Prostate gland (tissue), 2 donors: Measurements from ENCODE around the gene DDX31. TPM values are rescaled to one million over a fixed set of nuclear protein-coding genes. Genes with fewer than 3 reads are reported as not detected.

Experiments used
- DNase-seq: peaks from one replicate; pipeline ENCODE4 v3.0.0-alpha.2; 2019; ENCODE audit warnings: low spot score
- H3K27ac ChIP-seq, 2 donors: fragments of 200-600 bp; sonication (generic); 2 replicates each; pipeline ENCODE4 v1.5.1; 2017 to 2019
- H3K27me3 ChIP-seq: fragments of 200-600 bp; sonication (generic); replicated peaks from 2 replicates; pipeline ENCODE4 v1.5.1; 2019; ENCODE audit not compliant: insufficient read depth
- H3K36me3 ChIP-seq, 2 donors: fragments of 200-600 bp; sonication (generic); 1 replicate in 1 of 2; 2 replicates in 1 of 2; pipeline versions ENCODE4 v1.5.1 to v1.8.1; 2017 to 2019
- H3K4me1 ChIP-seq: fragments of 200-600 bp; sonication (generic); replicated peaks from 2 replicates; pipeline ENCODE4 v1.5.1; 2019
- H3K4me3 ChIP-seq, 2 donors: fragments of 200-600 bp; sonication (generic); 2 replicates each; pipeline ENCODE4 v1.5.1; 2017 to 2019
- H3K9me3 ChIP-seq: fragments of 200-600 bp; sonication (generic); 2 replicates; pipeline ENCODE4 v1.5.1; 2017
- POLR2A ChIP-seq: fragments of 450-650 bp; IDR thresholded peaks from one replicate; pipeline ENCODE4 v1.6.1; 2016; ENCODE audit warnings: antibody characterized with exemption, mild to moderate bottlenecking
- POLR2AphosphoS5 ChIP-seq: sonication (generic); formaldehyde crosslinking; IDR thresholded peaks from one replicate; pipeline ENCODE4 v1.6.1; 2017; ENCODE audit warnings: antibody characterized with exemption
- WGBS: methylation state at CpG from one replicate; pipeline ENCODE4 v1.1.5; 2018; 5-methylcytosine and 5-hydroxymethylcytosine counted together
- intact Hi-C: fragments of 100-400 bp; cut with DNase I; formaldehyde crosslinking; loops from one replicate; pipeline ENCODE4 v1.14.2; 2022
- total RNA-seq, 2 donors: library from RNA; depleted of rRNA; stranded (reverse); fragments of >200 nt; gene quantifications; one replicate each; pipeline ENCODE4 v1.1.0, GENCODE V29; 2016
- TF ChIP-seq, protein P1 (sequence below), 4 experiments: fragments of 200-600 bp in 2 of 4; fragments of 450-650 bp in 2 of 4; sonication (generic) in 2 of 4; IDR thresholded peaks; 1 replicate in 3 of 4; 2 replicates in 1 of 4; pipeline ENCODE4 v1.5.1; 2016 to 2019; ENCODE audit warnings: antibody characterized with exemption in 4 of 4, mild to moderate bottlenecking in 2 of 4, moderate library complexity in 2 of 4

The DDX31 gene
- total RNA-seq, 2 donors from 2014 or later: 19.0 to 22.2 TPM

- TF ChIP-seq POLR2A (no peak), POLR2AphosphoS5 (no peak)
- TF ChIP-seq, protein P1, sequence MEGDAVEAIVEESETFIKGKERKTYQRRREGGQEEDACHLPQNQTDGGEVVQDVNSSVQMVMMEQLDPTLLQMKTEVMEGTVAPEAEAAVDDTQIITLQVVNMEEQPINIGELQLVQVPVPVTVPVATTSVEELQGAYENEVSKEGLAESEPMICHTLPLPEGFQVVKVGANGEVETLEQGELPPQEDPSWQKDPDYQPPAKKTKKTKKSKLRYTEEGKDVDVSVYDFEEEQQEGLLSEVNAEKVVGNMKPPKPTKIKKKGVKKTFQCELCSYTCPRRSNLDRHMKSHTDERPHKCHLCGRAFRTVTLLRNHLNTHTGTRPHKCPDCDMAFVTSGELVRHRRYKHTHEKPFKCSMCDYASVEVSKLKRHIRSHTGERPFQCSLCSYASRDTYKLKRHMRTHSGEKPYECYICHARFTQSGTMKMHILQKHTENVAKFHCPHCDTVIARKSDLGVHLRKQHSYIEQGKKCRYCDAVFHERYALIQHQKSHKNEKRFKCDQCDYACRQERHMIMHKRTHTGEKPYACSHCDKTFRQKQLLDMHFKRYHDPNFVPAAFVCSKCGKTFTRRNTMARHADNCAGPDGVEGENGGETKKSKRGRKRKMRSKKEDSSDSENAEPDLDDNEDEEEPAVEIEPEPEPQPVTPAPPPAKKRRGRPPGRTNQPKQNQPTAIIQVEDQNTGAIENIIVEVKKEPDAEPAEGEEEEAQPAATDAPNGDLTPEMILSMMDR (IDR thresholded peaks at IDR 0.05): no peak
- 85% methylated on average over 3 of the region's 3 CpGs for WGBS
- peaks cover 3 to 21% of the 10 kb centered on the region in 2 donors for H3K36me3 ChIP-seq
- no peak overlapping the region for H3K27ac ChIP-seq
- no peaks in the 10 kb centered on the region for H3K27me3 ChIP-seq
- intact Hi-C loops: no loop called here
- H3K4me1 ChIP-seq: no peaks in the 10 kb centered on the region
- DNase-seq: no peak
- no peaks in the 10 kb centered on the region for H3K9me3 ChIP-seq
- no peak overlapping the region for H3K4me3 ChIP-seq
These were observed 25.5 kb downstream of the DDX31 start for GRCh38 chr9:132644251-132644650.

- peaks cover 3 to 16% of the 10 kb centered on the region in 2 donors for H3K36me3 ChIP-seq
- no peak for DNase-seq
- no peak overlapping the region for H3K4me3 ChIP-seq
- no peak overlapping the region for H3K27ac ChIP-seq
- TF ChIP-seq POLR2AphosphoS5 (no peak), POLR2A (no peak)
- TF ChIP-seq, protein P1 (IDR thresholded peaks at IDR 0.05): no peak
- WGBS: 66% methylated on average over 4 of the region's 4 CpGs
- no peaks in the 10 kb centered on the region for H3K27me3 ChIP-seq
- peaks cover 8% of the 10 kb centered on the region for H3K4me1 ChIP-seq
- intact Hi-C loops: no loop called here
- H3K9me3 ChIP-seq: no peaks in the 10 kb centered on the region
These were observed 28.6 kb downstream of the DDX31 start for GRCh38 chr9:132641216-132641615.

DNA sequence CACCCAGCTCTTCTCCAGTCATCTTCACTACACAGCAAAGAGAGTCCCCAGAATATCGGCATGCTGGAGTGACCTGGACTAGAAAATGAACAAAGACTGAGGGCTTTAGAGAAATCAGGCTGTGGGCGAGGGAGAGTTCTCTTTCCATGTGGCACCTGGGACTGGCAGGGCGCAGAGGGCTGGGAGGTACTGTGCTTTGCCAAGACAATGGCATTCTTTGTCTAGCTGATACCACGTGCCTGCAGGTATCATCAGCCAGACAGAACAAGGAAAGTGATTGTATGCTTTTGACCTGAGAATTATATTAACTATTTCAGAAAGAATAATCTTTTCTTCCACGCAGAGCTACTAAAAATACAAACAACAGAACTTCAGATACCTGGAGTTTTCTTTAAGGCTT is 30.5 kb downstream of the DDX31 start:
- no peaks in the 10 kb centered on the region for H3K9me3 ChIP-seq
- peak; percentile 80 for DNase-seq
- intact Hi-C loops: no loop called here
- no peak for TF ChIP-seq POLR2A
- peak; percentile 82 for TF ChIP-seq POLR2AphosphoS5
- H3K4me3 ChIP-seq: no peak overlapping the region
- peaks cover 0 to 1% of the 10 kb centered on the region in 2 donors for H3K36me3 ChIP-seq
- no peaks in the 10 kb centered on the region for H3K27me3 ChIP-seq
- peaks cover 8% of the 10 kb centered on the region for H3K4me1 ChIP-seq
- H3K27ac ChIP-seq: peak overlapping the region; percentile 48 to 80
- 46% methylated on average over 5 of the region's 5 CpGs for WGBS

DNA sequence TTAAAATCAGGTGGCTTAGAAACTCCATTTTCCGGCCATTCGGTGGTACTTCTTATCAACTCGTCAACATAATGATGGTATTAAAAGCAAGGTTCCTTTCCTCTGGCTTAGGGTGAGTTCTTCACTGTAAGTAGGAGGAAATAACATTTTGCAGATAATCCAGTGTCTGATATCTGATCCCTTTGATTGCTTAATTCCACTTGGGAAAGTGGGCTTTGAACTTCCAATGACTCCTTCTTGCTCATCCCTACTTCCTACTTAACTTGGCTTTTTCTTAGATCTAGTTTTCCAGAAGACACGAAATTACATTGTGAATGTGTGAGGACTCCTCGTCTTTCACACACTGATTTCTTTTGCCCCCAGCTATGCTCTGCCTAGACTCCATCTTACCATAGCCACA is 31.5 kb downstream of the DDX31 start:
- no peaks in the 10 kb centered on the region for H3K9me3 ChIP-seq
- peaks cover 8% of the 10 kb centered on the region for H3K4me1 ChIP-seq
- TF ChIP-seq, protein P1 (IDR thresholded peaks at IDR 0.05): no peak
- TF ChIP-seq POLR2A (no peak), POLR2AphosphoS5 (no peak)
- no peaks in the 10 kb centered on the region for H3K27me3 ChIP-seq
- intact Hi-C loops: no loop called here
- H3K36me3 ChIP-seq: no peaks in the 10 kb centered on the region
- no peak overlapping the region for H3K4me3 ChIP-seq
- DNase-seq: no peak
- WGBS: 83% methylated on average over 5 of the region's 5 CpGs
- peak overlapping the region; percentile 80 for H3K27ac ChIP-seq

GRCh38 chr9:132637801-132638200 is 32.0 kb downstream of the DDX31 start:
- WGBS: 68% methylated on average over 12 of the region's 12 CpGs
- no peak overlapping the region for H3K4me3 ChIP-seq
- H3K27ac ChIP-seq: peak overlapping the region; percentile 78 to 80
- H3K36me3 ChIP-seq: no peaks in the 10 kb centered on the region
- H3K27me3 ChIP-seq: no peaks in the 10 kb centered on the region
- DNase-seq: no peak
- H3K4me1 ChIP-seq: peaks cover 8% of the 10 kb centered on the region
- TF ChIP-seq POLR2A (no peak), POLR2AphosphoS5 (no peak)
- TF ChIP-seq, protein P1 (IDR thresholded peaks at IDR 0.05): no peak
- H3K9me3 ChIP-seq: no peaks in the 10 kb centered on the region
- intact Hi-C loops: no loop called here
